ENCODE results near the gene MPDZ.

The MPDZ gene

GRCh38 chr9:13279284-13280141 lies at the start of gene MPDZ:
Gene MPDZ, minus strand, starts transcription at chr9:13279692. Its CDS starts 29,377 bp downstream, at chr9:13250315.
- DNase-seq (ENCODE audit: extremely low read depth in 1 of 2, low read depth in 1 of 2) = no peak

GRCh38 chr9:13324988-13325387 lies 45.5 kb upstream of the MPDZ start:
- no peak for DNase-seq (ENCODE audit: extremely low read depth in 1 of 2, low read depth in 1 of 2)

- no peak for DNase-seq (ENCODE audit: extremely low read depth in 1 of 2, low read depth in 1 of 2)
Measured at GRCh38 chr9:13322828-13323550, 43.5 kb upstream of the MPDZ start.

GRCh38 chr9:13318027-13318426 lies 38.5 kb upstream of the MPDZ start:
- no peak for DNase-seq (ENCODE audit: extremely low read depth in 1 of 2, low read depth in 1 of 2)

GRCh38 chr9:13296972-13297371 lies 17.5 kb upstream of the MPDZ start:
- no peak for DNase-seq (ENCODE audit: extremely low read depth in 1 of 2, low read depth in 1 of 2)

GRCh38 chr9:13295556-13295955 lies 16.1 kb upstream of the MPDZ start:
- DNase-seq (ENCODE audit: extremely low read depth in 1 of 2, low read depth in 1 of 2) = no peak

- no peak for DNase-seq (ENCODE audit: extremely low read depth in 1 of 2, low read depth in 1 of 2)
Measured at GRCh38 chr9:13292782-13293181, 13.3 kb upstream of the MPDZ start.

- no peak for DNase-seq (ENCODE audit: extremely low read depth in 1 of 2, low read depth in 1 of 2)
Measured at GRCh38 chr9:13292158-13292557, 12.7 kb upstream of the MPDZ start.

GRCh38 chr9:13291718-13292117 lies 12.2 kb upstream of the MPDZ start:
- no peak for DNase-seq (ENCODE audit: extremely low read depth in 1 of 2, low read depth in 1 of 2)

GRCh38 chr9:13284011-13284410 lies 4.5 kb upstream of the MPDZ start:
- no peak for DNase-seq (ENCODE audit: extremely low read depth in 1 of 2, low read depth in 1 of 2)

- DNase-seq (ENCODE audit: extremely low read depth in 1 of 2, low read depth in 1 of 2) = no peak
Measured at GRCh38 chr9:13282998-13283397, 3.5 kb upstream of the MPDZ start.

- DNase-seq (ENCODE audit: extremely low read depth in 1 of 2, low read depth in 1 of 2) = no peak
Measured at GRCh38 chr9:13281356-13282016, 2.0 kb upstream of the MPDZ start.

GRCh38 chr9:13278368-13279246 lies 885 bp downstream of the MPDZ start:
- no peak for DNase-seq (ENCODE audit: extremely low read depth in 1 of 2, low read depth in 1 of 2)

- DNase-seq (ENCODE audit: extremely low read depth in 1 of 2, low read depth in 1 of 2) = no peak
Measured at GRCh38 chr9:13278023-13278367, 1.5 kb downstream of the MPDZ start.

GRCh38 chr9:13274886-13275641 lies 4.4 kb downstream of the MPDZ start:
- DNase-seq (ENCODE audit: extremely low read depth in 1 of 2, low read depth in 1 of 2) = no peak

GRCh38 chr9:13270734-13271133 lies 8.8 kb downstream of the MPDZ start:
- no peak for DNase-seq (ENCODE audit: extremely low read depth in 1 of 2, low read depth in 1 of 2)

- no peak for DNase-seq (ENCODE audit: extremely low read depth in 1 of 2, low read depth in 1 of 2)
Measured at GRCh38 chr9:13269589-13270452, 9.7 kb downstream of the MPDZ start.

GRCh38 chr9:13268469-13268868 lies 11.0 kb downstream of the MPDZ start:
- DNase-seq (ENCODE audit: extremely low read depth in 1 of 2, low read depth in 1 of 2) = no peak

- DNase-seq (ENCODE audit: extremely low read depth in 1 of 2, low read depth in 1 of 2) = no peak
Measured at GRCh38 chr9:13267743-13268142, 11.7 kb downstream of the MPDZ start.

Measured in activated CD8-positive, alpha-beta memory T cell treated with anti-CD3 and anti-CD28 coated beads for 1 hour (primary cell).